ENCODE results near the gene ACVR1B. TPM values are rescaled to one million over a fixed set of nuclear protein-coding genes. Genes with fewer than 3 reads are reported as not detected.

Gene ACVR1B
- polyA plus RNA-seq, 3 donors: 8.9 to 26.9 (median 20.0) TPM

Other genes starting within 250 kb of the ACVR1B start
- gene FIGNL2, start 103.0 kb upstream of the ACVR1B start, polyA plus RNA-seq: under 1 TPM; 0.12 to 0.30 (median 0.22) TPM
- under 1 TPM in 1 of 3 donors, not detected in 2; 0.03 TPM for gene ANKRD33, start 63.6 kb upstream of the ACVR1B start, polyA plus RNA-seq
- gene ACVRL1, start 44.2 kb upstream of the ACVR1B start, polyA plus RNA-seq: 10 to 100 TPM; 12.9 to 61.5 (median 59.9) TPM
- gene TAMALIN, start 55.2 kb downstream of the ACVR1B start, polyA plus RNA-seq: 10 to 100 TPM; 12.6 to 68.3 (median 63.3) TPM
- 1,000 to 10,000 TPM in 1 of 3 donors, 100 to 1,000 TPM in 1, 10 to 100 TPM in 1; 41.8 to 1,093 (median 360) TPM for gene NR4A1, start 99.7 kb downstream of the ACVR1B start, polyA plus RNA-seq
- gene ATG101, start 118.3 kb downstream of the ACVR1B start, polyA plus RNA-seq: 10 to 100 TPM; 34.1 to 68.7 (median 58.5) TPM
- gene SMIM41, start 128.0 kb downstream of the ACVR1B start, polyA plus RNA-seq: under 1 TPM in 2 of 3 donors, not detected in 1; 0.27 to 0.35 TPM
- gene KRT80, start 240.3 kb downstream of the ACVR1B start, polyA plus RNA-seq: 1 to 10 TPM in 1 of 3 donors, under 1 TPM in 2; 0.19 to 5.4 (median 0.22) TPM